DMS79 treated with DMSO at 0.1 percent for 48 hours (cell line): Measurements from ENCODE around the gene MKI67.

ENCODE experiments used
- DNase-seq: peaks from one replicate; lab custom pipeline; 2025; lab: John Stamatoyannopoulos, UW

Gene MKI67

GRCh38 chr10:128084364-128084763, 41.9 kb downstream of the MKI67 start:
- no peak for DNase-seq

GRCh38 chr10:128083191-128083895, 42.9 kb downstream of the MKI67 start:
- no peak for DNase-seq

GRCh38 chr10:128081720-128082119, 44.5 kb downstream of the MKI67 start:
- no peak for DNase-seq

GRCh38 chr10:128081222-128081621, 45.0 kb downstream of the MKI67 start:
- DNase-seq, result no peak

GRCh38 chr10:128080641-128081040, 45.6 kb downstream of the MKI67 start:
- no peak for DNase-seq

- DNase-seq, result no peak
Observed at GRCh38 chr10:128080231-128080630, 46.0 kb downstream of the MKI67 start.

- no peak for DNase-seq
Observed at GRCh38 chr10:128078136-128078969, 47.9 kb downstream of the MKI67 start.

- DNase-seq, result no peak
Observed at GRCh38 chr10:128077155-128077875, 48.9 kb downstream of the MKI67 start.

- no peak for DNase-seq
Observed at GRCh38 chr10:128074589-128074988, 51.6 kb downstream of the MKI67 start.

- DNase-seq, result no peak
Observed at GRCh38 chr10:128073890-128074289, 52.3 kb downstream of the MKI67 start.

- no peak for DNase-seq
Observed at GRCh38 chr10:128072941-128073645, 53.1 kb downstream of the MKI67 start.

- no peak for DNase-seq
Observed at GRCh38 chr10:128072046-128072445, 54.2 kb downstream of the MKI67 start.

GRCh38 chr10:128071417-128071782, 54.8 kb downstream of the MKI67 start:
- no peak for DNase-seq

GRCh38 chr10:128070721-128071416, 55.4 kb downstream of the MKI67 start:
- DNase-seq, result no peak

GRCh38 chr10:128070161-128070560, 56.1 kb downstream of the MKI67 start:
- no peak for DNase-seq

GRCh38 chr10:128069351-128070051, 56.7 kb downstream of the MKI67 start:
- peak; percentile 26 for DNase-seq

- peak; percentile 5 for DNase-seq
Observed at GRCh38 chr10:128068398-128069285, 57.6 kb downstream of the MKI67 start.

- DNase-seq, result no peak
Observed at GRCh38 chr10:128067691-128068397, 58.4 kb downstream of the MKI67 start.

- no peak for DNase-seq
Observed at GRCh38 chr10:128066870-128067382, 59.3 kb downstream of the MKI67 start.
